ENCODE results near the gene KRTAP10-12. TPM values are rescaled to one million over a fixed set of nuclear protein-coding genes. Genes with fewer than 3 reads are reported as not detected.
"Not testable (repeated sequence)": the region's sequence is repeated elsewhere in the genome, so short reads cannot be mapped to it uniquely, and the experiment has no call there.

Gene KRTAP10-12
- total RNA-seq, 1 donor: not detected

- Histone ChIP-seq H3K9me3 (ENCODE audit: low read depth, low read length) (no peaks in the 10 kb centered on the region), H3K4me1 (ENCODE audit: insufficient read depth, low read length) (no peaks in the 10 kb centered on the region), H3K27me3 (ENCODE audit: insufficient read depth, low read length) (no peaks in the 10 kb centered on the region), H3K4me3 (ENCODE audit: low read length) (no peak overlapping the region)
These were observed 10.8 kb upstream of the KRTAP10-12 start for GRCh38 chr21:44686000-44686781.

- H3K27me3 ChIP-seq (ENCODE audit: insufficient read depth, low read length): no peaks in the 10 kb centered on the region
- no peaks in the 10 kb centered on the region for H3K4me1 ChIP-seq (ENCODE audit: insufficient read depth, low read length)
- H3K4me3 ChIP-seq (ENCODE audit: low read length): no peak overlapping the region
- no peaks in the 10 kb centered on the region for H3K9me3 ChIP-seq (ENCODE audit: low read depth, low read length)
These were observed 10.0 kb upstream of the KRTAP10-12 start for GRCh38 chr21:44686843-44687561.

GRCh38 chr21:44687671-44688070, 9.3 kb upstream of the KRTAP10-12 start:
- no peaks in the 10 kb centered on the region for H3K27me3 ChIP-seq (ENCODE audit: insufficient read depth, low read length)
- H3K4me3 ChIP-seq (ENCODE audit: low read length): no peak overlapping the region
- no peaks in the 10 kb centered on the region for H3K4me1 ChIP-seq (ENCODE audit: insufficient read depth, low read length)
- H3K9me3 ChIP-seq (ENCODE audit: low read depth, low read length): peaks cover 5% of the 10 kb centered on the region

- H3K4me1 ChIP-seq (ENCODE audit: insufficient read depth, low read length); H3K4me3 ChIP-seq (ENCODE audit: low read length); H3K27me3 ChIP-seq (ENCODE audit: insufficient read depth, low read length): not testable (repeated sequence)
- H3K9me3 ChIP-seq (ENCODE audit: low read depth, low read length): peaks cover 14% of the 10 kb centered on the region
These were observed 7.2 kb upstream of the KRTAP10-12 start for GRCh38 chr21:44689740-44690139.

- H3K4me1 ChIP-seq (ENCODE audit: insufficient read depth, low read length): no peaks in the 10 kb centered on the region
- no peak overlapping the region for H3K4me3 ChIP-seq (ENCODE audit: low read length)
- peaks cover 8% of the 10 kb centered on the region for H3K27me3 ChIP-seq (ENCODE audit: insufficient read depth, low read length)
- H3K9me3 ChIP-seq (ENCODE audit: low read depth, low read length): peaks cover 14% of the 10 kb centered on the region
These were observed 5.3 kb upstream of the KRTAP10-12 start for GRCh38 chr21:44691686-44692085.

GRCh38 chr21:44692798-44693512, 4.0 kb upstream of the KRTAP10-12 start:
- Histone ChIP-seq H3K4me3 (ENCODE audit: low read length) (no peak overlapping the region), H3K4me1 (ENCODE audit: insufficient read depth, low read length) (no peaks in the 10 kb centered on the region), H3K27me3 (ENCODE audit: insufficient read depth, low read length) (peaks cover 9% of the 10 kb centered on the region), H3K9me3 (ENCODE audit: low read depth, low read length) (peaks cover 14% of the 10 kb centered on the region)

- no peaks in the 10 kb centered on the region for H3K4me1 ChIP-seq (ENCODE audit: insufficient read depth, low read length)
These were observed 2.2 kb upstream of the KRTAP10-12 start for GRCh38 chr21:44694776-44695175.

GRCh38 chr21:44695184-44695583, 1.8 kb upstream of the KRTAP10-12 start:
- peaks cover 14% of the 10 kb centered on the region for H3K9me3 ChIP-seq (ENCODE audit: low read depth, low read length)
- no peak overlapping the region for H3K4me3 ChIP-seq (ENCODE audit: low read length)
- H3K4me1 ChIP-seq (ENCODE audit: insufficient read depth, low read length): no peaks in the 10 kb centered on the region
- peaks cover 15% of the 10 kb centered on the region for H3K27me3 ChIP-seq (ENCODE audit: insufficient read depth, low read length)

More at GRCh38 chr21:44694776-44695175, 2.2 kb upstream of the KRTAP10-12 start:
- H3K9me3 ChIP-seq (ENCODE audit: low read depth, low read length): peaks cover 14% of the 10 kb centered on the region
- no peak overlapping the region for H3K4me3 ChIP-seq (ENCODE audit: low read length)
- peaks cover 15% of the 10 kb centered on the region for H3K27me3 ChIP-seq (ENCODE audit: insufficient read depth, low read length)

GRCh38 chr21:44695641-44696040, 1.3 kb upstream of the KRTAP10-12 start:
- Histone ChIP-seq H3K9me3 (ENCODE audit: low read depth, low read length) (peaks cover 14% of the 10 kb centered on the region), H3K27me3 (ENCODE audit: insufficient read depth, low read length) (peaks cover 15% of the 10 kb centered on the region), H3K4me1 (ENCODE audit: insufficient read depth, low read length) (no peaks in the 10 kb centered on the region), H3K4me3 (ENCODE audit: low read length) (no peak overlapping the region)

GRCh38 chr21:44696572-44696971, 400 bp upstream of the KRTAP10-12 start:
- Histone ChIP-seq H3K4me1 (ENCODE audit: insufficient read depth, low read length) (no peaks in the 10 kb centered on the region), H3K4me3 (ENCODE audit: low read length) (no peak overlapping the region), H3K27me3 (ENCODE audit: insufficient read depth, low read length) (peaks cover 15% of the 10 kb centered on the region), H3K9me3 (ENCODE audit: low read depth, low read length) (peaks cover 14% of the 10 kb centered on the region)

- Histone ChIP-seq H3K4me1 (ENCODE audit: insufficient read depth, low read length) (no peaks in the 10 kb centered on the region), H3K4me3 (ENCODE audit: low read length) (no peak overlapping the region), H3K27me3 (ENCODE audit: insufficient read depth, low read length) (peaks cover 15% of the 10 kb centered on the region), H3K9me3 (ENCODE audit: low read depth, low read length) (peaks cover 6% of the 10 kb centered on the region)
These were observed 1.1 kb downstream of the KRTAP10-12 start for GRCh38 chr21:44697811-44698734.

- Histone ChIP-seq H3K27me3 (ENCODE audit: insufficient read depth, low read length) (peaks cover 23% of the 10 kb centered on the region), H3K9me3 (ENCODE audit: low read depth, low read length) (no peaks in the 10 kb centered on the region)
These were observed 2.6 kb downstream of the KRTAP10-12 start for GRCh38 chr21:44699502-44700001.

GRCh38 chr21:44700101-44701022, 3.4 kb downstream of the KRTAP10-12 start:
- no peaks in the 10 kb centered on the region for H3K9me3 ChIP-seq (ENCODE audit: low read depth, low read length)
- no peak overlapping the region for H3K4me3 ChIP-seq (ENCODE audit: low read length)
- no peaks in the 10 kb centered on the region for H3K4me1 ChIP-seq (ENCODE audit: insufficient read depth, low read length)
- peaks cover 27% of the 10 kb centered on the region for H3K27me3 ChIP-seq (ENCODE audit: insufficient read depth, low read length)

More at GRCh38 chr21:44699502-44700001, 2.6 kb downstream of the KRTAP10-12 start:
- H3K4me1 ChIP-seq (ENCODE audit: insufficient read depth, low read length): no peaks in the 10 kb centered on the region
- no peak overlapping the region for H3K4me3 ChIP-seq (ENCODE audit: low read length)
